Glutamatergic neuron (in vitro differentiated cells): Measurements from ENCODE around the gene KREMEN2. TPM values are rescaled to one million over a fixed set of nuclear protein-coding genes. Genes with fewer than 3 reads are reported as not detected.
A peak's percentile ranks its signal among the peaks of the same experiment; 100 is the strongest.

ENCODE experiments used
- DNase-seq: peaks from one replicate; pipeline ENCODE4 v3.0.0; 2022
- H3K27ac Mint-ChIP-seq: one replicate; pipeline ENCODE4 v1.8.0; 2020; ENCODE audit warnings: mild to moderate bottlenecking, mixed read lengths, inconsistent platforms; ENCODE audit not compliant: unreplicated experiment
- H3K27me3 Mint-ChIP-seq: one replicate; pipeline ENCODE4 v1.8.0; 2020; ENCODE audit warnings: mild to moderate bottlenecking, moderate library complexity, mixed read lengths, inconsistent platforms; ENCODE audit not compliant: unreplicated experiment
- H3K36me3 Mint-ChIP-seq: one replicate; pipeline ENCODE4 v1.8.0; 2020; ENCODE audit warnings: mild to moderate bottlenecking, mixed read lengths, inconsistent platforms; ENCODE audit not compliant: unreplicated experiment
- H3K4me1 Mint-ChIP-seq: one replicate; pipeline ENCODE4 v1.8.0; 2020; ENCODE audit warnings: mild to moderate bottlenecking, low read depth, mixed read lengths, inconsistent platforms; ENCODE audit not compliant: unreplicated experiment
- H3K4me3 Mint-ChIP-seq: one replicate; pipeline ENCODE4 v1.8.0; 2020; ENCODE audit warnings: mild to moderate bottlenecking, mixed read lengths, inconsistent platforms; ENCODE audit not compliant: unreplicated experiment
- H3K9me3 Mint-ChIP-seq: one replicate; pipeline ENCODE4 v1.8.0; 2020; ENCODE audit warnings: mild to moderate bottlenecking, moderate library complexity, mixed read lengths, inconsistent platforms; ENCODE audit not compliant: unreplicated experiment
- CTCF ChIP-seq: fragments of 200-600 bp; sonication (generic); IDR thresholded peaks from one replicate; pipeline ENCODE4 v1.5.0; 2021; ENCODE audit not compliant: partially characterized antibody, unreplicated experiment
- total RNA-seq: library from RNA; stranded (reverse); fragmentation: NEBNext Ultra II Directional; extraction: Animal tissue kit (Norgen Biotek cat#: 25700); gene quantifications from one replicate; pipeline ENCODE4 v1.2.1, GENCODE V29; 2021; ENCODE audit not compliant: unreplicated experiment

The KREMEN2 gene
- total RNA-seq, 1 donor from 2014 or later = 12.8 TPM

GRCh38 chr16:2968738-2969544 is 4.9 kb downstream of the KREMEN2 start, which contains the start of gene PAQR4:
TSS of gene PAQR4 (plus strand) at chr16:2969348. CDS start at chr16:2969675, 327 bp downstream.
- TF ChIP-seq CTCF = no peak
- Mint-ChIP-seq H3K9me3 (peaks cover 4% of the 10 kb centered on the region), H3K27ac (peak within 1 kb of the TSS; percentile 88), H3K4me1 (peaks cover 11% of the 10 kb centered on the region), H3K36me3 (no peaks in the 10 kb centered on the region), H3K4me3 (peak within 1 kb of the TSS; percentile 83), H3K27me3 (peaks cover 9% of the 10 kb centered on the region)
- DNase-seq = peak; percentile 92

DNA sequence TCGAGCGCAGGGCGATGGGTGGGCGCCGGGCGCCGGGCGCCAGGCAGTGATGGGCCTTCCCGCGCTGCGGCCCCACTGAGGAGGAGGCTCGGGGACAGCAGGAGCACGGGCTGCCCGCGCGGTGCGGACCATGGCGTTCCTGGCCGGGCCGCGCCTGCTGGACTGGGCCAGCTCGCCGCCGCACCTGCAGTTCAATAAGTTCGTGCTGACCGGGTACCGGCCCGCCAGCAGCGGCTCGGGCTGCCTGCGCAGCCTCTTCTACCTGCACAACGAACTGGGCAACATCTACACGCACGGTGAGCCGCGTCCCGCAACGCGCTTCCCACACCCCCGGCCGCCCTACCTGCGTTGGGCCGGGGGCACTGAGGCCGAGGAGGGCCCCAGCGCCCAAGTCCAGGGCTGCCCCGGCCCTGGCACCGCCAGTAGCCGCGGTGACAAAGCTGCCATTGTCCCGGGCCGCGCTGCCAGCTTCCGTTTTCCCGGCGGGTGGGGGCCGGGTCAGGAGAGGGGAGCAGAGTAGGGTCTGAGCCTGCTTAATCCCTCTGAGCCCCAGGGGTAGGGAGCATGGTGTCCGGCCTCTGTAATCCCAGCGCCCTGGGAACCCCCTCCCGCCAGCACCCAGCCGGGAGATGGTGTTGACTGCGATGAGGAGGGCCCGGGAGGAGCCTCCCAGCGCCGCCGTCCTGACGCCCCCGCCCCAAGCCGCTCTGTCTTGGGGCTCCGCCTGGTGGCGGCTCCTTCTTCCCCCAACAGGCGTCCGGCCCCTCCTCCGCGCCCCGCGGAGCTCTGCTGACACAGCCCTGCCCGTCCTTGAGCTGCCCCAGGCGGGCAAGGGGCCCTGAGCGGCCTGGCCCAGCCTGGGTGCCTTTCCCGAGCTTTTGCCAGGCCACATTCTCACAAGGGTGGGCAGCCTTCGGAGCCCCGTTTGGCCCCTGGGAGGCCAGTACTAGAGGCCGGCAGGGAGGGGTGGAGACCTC is 5.8 kb downstream of the KREMEN2 start:
- Mint-ChIP-seq H3K4me3 (peak overlapping the region; percentile 78), H3K36me3 (no peaks in the 10 kb centered on the region), H3K27ac (no peak overlapping the region), H3K27me3 (peaks cover 9% of the 10 kb centered on the region), H3K9me3 (peaks cover 4% of the 10 kb centered on the region), H3K4me1 (peaks cover 11% of the 10 kb centered on the region)
- peak; percentile 79 for DNase-seq
- peak; percentile 55 for TF ChIP-seq CTCF

- peaks cover 8% of the 10 kb centered on the region for H3K27me3 Mint-ChIP-seq
- H3K4me1 Mint-ChIP-seq = peaks cover 11% of the 10 kb centered on the region
- peak overlapping the region; percentile 78 for H3K4me3 Mint-ChIP-seq
- DNase-seq = no peak
- peaks cover 4% of the 10 kb centered on the region for H3K9me3 Mint-ChIP-seq
- no peak for TF ChIP-seq CTCF
- H3K27ac Mint-ChIP-seq = no peak overlapping the region
- H3K36me3 Mint-ChIP-seq = no peaks in the 10 kb centered on the region
Observed at GRCh38 chr16:2970563-2970962, 6.5 kb downstream of the KREMEN2 start.

DNA sequence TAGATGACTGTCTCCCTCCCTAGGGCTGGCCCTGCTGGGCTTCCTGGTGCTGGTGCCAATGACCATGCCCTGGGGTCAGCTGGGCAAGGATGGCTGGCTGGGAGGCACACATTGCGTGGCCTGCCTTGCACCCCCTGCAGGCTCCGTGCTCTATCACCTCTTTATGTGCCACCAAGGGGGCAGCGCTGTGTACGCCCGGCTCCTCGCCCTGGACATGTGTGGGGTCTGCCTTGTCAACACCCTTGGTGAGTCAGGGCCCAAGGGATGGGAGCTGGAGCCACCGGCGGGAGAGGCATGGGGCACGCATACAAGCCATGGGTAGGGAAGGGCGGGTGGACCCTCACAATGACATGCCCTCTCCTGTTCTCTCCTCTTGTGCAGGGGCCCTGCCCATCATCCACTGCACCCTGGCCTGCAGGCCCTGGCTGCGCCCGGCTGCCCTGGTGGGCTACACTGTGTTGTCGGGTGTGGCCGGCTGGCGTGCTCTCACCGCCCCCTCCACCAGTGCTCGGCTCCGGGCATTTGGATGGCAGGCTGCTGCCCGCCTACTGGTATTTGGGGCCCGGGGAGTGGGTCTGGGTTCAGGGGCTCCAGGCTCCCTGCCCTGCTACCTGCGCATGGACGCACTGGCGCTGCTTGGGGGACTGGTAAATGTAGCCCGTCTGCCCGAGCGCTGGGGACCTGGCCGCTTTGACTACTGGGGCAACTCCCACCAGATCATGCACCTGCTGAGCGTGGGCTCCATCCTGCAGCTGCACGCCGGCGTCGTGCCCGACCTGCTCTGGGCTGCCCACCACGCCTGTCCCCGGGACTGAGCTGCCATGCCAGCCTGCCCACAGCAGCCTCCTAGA is 7.3 kb downstream of the KREMEN2 start:
- Mint-ChIP-seq H3K9me3 (peaks cover 4% of the 10 kb centered on the region), H3K4me3 (peak overlapping the region; percentile 78), H3K27ac (no peak overlapping the region), H3K27me3 (peaks cover 8% of the 10 kb centered on the region), H3K36me3 (no peaks in the 10 kb centered on the region), H3K4me1 (peaks cover 11% of the 10 kb centered on the region)
- DNase-seq = no peak
- no peak for TF ChIP-seq CTCF
